ENCODE measurements around the gene DCUN1D4.
A peak's percentile ranks its signal among the peaks of the same experiment; 100 is the strongest.

DCUN1D4 gene

DNA sequence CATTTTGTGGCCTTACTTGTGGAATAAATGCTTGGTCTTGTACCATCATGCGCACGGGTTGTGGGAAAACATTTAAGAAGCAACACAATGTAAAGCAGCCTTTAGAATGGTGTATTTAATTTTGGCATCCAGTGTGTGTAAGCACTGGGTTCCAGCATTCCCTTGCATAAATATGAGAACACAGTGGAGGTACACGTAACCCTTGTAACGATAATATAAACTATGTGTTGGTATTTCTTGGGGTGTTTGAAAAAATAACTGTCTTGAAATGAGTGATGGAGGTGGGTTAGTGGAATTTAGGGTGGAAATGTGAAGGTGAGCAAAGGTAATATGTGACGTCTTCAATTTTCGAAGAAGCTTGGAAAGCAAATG, 2.1 kb downstream of the DCUN1D4 start:
- H2AFZ ChIP-seq, result peak overlapping the region; percentile 67
- H3K4me1 ChIP-seq, result peaks cover 12% of the 10 kb centered on the region
- no peak overlapping the region for H3K9ac ChIP-seq
- TF ChIP-seq, protein P1, sequence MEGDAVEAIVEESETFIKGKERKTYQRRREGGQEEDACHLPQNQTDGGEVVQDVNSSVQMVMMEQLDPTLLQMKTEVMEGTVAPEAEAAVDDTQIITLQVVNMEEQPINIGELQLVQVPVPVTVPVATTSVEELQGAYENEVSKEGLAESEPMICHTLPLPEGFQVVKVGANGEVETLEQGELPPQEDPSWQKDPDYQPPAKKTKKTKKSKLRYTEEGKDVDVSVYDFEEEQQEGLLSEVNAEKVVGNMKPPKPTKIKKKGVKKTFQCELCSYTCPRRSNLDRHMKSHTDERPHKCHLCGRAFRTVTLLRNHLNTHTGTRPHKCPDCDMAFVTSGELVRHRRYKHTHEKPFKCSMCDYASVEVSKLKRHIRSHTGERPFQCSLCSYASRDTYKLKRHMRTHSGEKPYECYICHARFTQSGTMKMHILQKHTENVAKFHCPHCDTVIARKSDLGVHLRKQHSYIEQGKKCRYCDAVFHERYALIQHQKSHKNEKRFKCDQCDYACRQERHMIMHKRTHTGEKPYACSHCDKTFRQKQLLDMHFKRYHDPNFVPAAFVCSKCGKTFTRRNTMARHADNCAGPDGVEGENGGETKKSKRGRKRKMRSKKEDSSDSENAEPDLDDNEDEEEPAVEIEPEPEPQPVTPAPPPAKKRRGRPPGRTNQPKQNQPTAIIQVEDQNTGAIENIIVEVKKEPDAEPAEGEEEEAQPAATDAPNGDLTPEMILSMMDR (IDR thresholded peaks at IDR 0.05), result no peak
- H3K27me3 ChIP-seq (ENCODE audit: control insufficient read depth, insufficient read depth, low read length), result no peaks in the 10 kb centered on the region
- H3K79me2 ChIP-seq, result peaks cover 16% of the 10 kb centered on the region
- no peaks in the 10 kb centered on the region for H3K9me3 ChIP-seq (ENCODE audit: control insufficient read depth, low read length)
- H3K27ac ChIP-seq, result peak overlapping the region; percentile 85
- peak overlapping the region; percentile 73 for H3K4me3 ChIP-seq (ENCODE audit: low read depth, low read length)
- peak overlapping the region; percentile 91 for H3K4me2 ChIP-seq (ENCODE audit: low read length)
- H3K36me3 ChIP-seq (ENCODE audit: control insufficient read depth, insufficient read depth, low read length), result no peaks in the 10 kb centered on the region

- Histone ChIP-seq H3K79me2 (peaks cover 20% of the 10 kb centered on the region), H3K27ac (no peak overlapping the region), H3K4me2 (ENCODE audit: low read length) (no peak overlapping the region), H3K9ac (no peak overlapping the region), H3K4me1 (peaks cover 13% of the 10 kb centered on the region), H3K9me3 (ENCODE audit: control insufficient read depth, low read length) (no peaks in the 10 kb centered on the region), H3K36me3 (ENCODE audit: control insufficient read depth, insufficient read depth, low read length) (no peaks in the 10 kb centered on the region), H2AFZ (no peak overlapping the region), H3K4me3 (ENCODE audit: low read depth, low read length) (no peak overlapping the region), H3K27me3 (ENCODE audit: control insufficient read depth, insufficient read depth, low read length) (no peaks in the 10 kb centered on the region)
- TF ChIP-seq, protein P1 (IDR thresholded peaks at IDR 0.05), result no peak
Observed at GRCh38 chr4:51845711-51846110, 2.8 kb downstream of the DCUN1D4 start.

DNA sequence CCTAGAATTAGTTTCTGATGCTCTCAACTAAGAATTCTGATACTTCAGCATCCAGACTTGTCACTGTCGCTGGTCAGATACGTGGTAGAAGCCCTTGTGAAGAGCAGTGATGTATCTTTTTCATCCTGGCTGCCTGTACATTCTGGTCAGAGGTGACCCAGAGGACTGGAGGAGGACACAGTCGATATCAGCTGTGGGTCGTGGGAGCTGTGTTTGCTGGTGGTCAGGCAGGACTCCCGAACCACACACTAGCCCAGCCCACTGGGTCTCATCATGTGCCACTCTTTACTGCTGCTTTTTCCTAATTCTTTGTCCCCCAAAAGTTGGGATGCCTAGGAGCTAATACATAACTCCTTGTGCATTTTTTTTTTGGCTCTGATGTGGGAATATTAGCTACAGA, 6.5 kb downstream of the DCUN1D4 start:
- no peak overlapping the region for H2AFZ ChIP-seq
- no peaks in the 10 kb centered on the region for H3K27me3 ChIP-seq (ENCODE audit: control insufficient read depth, insufficient read depth, low read length)
- H3K79me2 ChIP-seq, result peaks cover 20% of the 10 kb centered on the region
- TF ChIP-seq, protein P1 (IDR thresholded peaks at IDR 0.05), result no peak
- no peak overlapping the region for H3K4me2 ChIP-seq (ENCODE audit: low read length)
- H3K4me1 ChIP-seq, result peaks cover 34% of the 10 kb centered on the region
- no peaks in the 10 kb centered on the region for H3K36me3 ChIP-seq (ENCODE audit: control insufficient read depth, insufficient read depth, low read length)
- no peak overlapping the region for H3K4me3 ChIP-seq (ENCODE audit: low read depth, low read length)
- H3K9me3 ChIP-seq (ENCODE audit: control insufficient read depth, low read length), result no peaks in the 10 kb centered on the region
- H3K9ac ChIP-seq, result no peak overlapping the region
- H3K27ac ChIP-seq, result peak overlapping the region; percentile 42

GRCh38 chr4:51850294-51850693, 7.3 kb downstream of the DCUN1D4 start:
- Histone ChIP-seq H3K4me3 (ENCODE audit: low read depth, low read length) (no peak overlapping the region), H2AFZ (no peak overlapping the region), H3K9me3 (ENCODE audit: control insufficient read depth, low read length) (no peaks in the 10 kb centered on the region), H3K79me2 (peaks cover 20% of the 10 kb centered on the region), H3K4me2 (ENCODE audit: low read length) (no peak overlapping the region), H3K27me3 (ENCODE audit: control insufficient read depth, insufficient read depth, low read length) (no peaks in the 10 kb centered on the region), H3K4me1 (peaks cover 34% of the 10 kb centered on the region), H3K36me3 (ENCODE audit: control insufficient read depth, insufficient read depth, low read length) (no peaks in the 10 kb centered on the region), H3K9ac (no peak overlapping the region), H3K27ac (peak overlapping the region; percentile 54)
- TF ChIP-seq, protein P1 (IDR thresholded peaks at IDR 0.05), result no peak

- Histone ChIP-seq H3K4me1 (peaks cover 35% of the 10 kb centered on the region), H3K27ac (peak overlapping the region; percentile 54)
Observed at GRCh38 chr4:51851090-51851936, 8.4 kb downstream of the DCUN1D4 start.

More at GRCh38 chr4:51851090-51851936, 8.4 kb downstream of the DCUN1D4 start:
- H3K9ac ChIP-seq, result no peak overlapping the region
- H3K27me3 ChIP-seq (ENCODE audit: control insufficient read depth, insufficient read depth, low read length), result no peaks in the 10 kb centered on the region
- TF ChIP-seq, protein P1 (IDR thresholded peaks at IDR 0.05), result no peak
- no peaks in the 10 kb centered on the region for H3K9me3 ChIP-seq (ENCODE audit: control insufficient read depth, low read length)
- peak overlapping the region; percentile 13 for H3K4me2 ChIP-seq (ENCODE audit: low read length)
- H3K36me3 ChIP-seq (ENCODE audit: control insufficient read depth, insufficient read depth, low read length), result no peaks in the 10 kb centered on the region
- no peak overlapping the region for H2AFZ ChIP-seq
- no peak overlapping the region for H3K4me3 ChIP-seq (ENCODE audit: low read depth, low read length)
- peaks cover 16% of the 10 kb centered on the region for H3K79me2 ChIP-seq
